GM06990 (cell line): Measurements from ENCODE around the gene CLIC3.

ENCODE experiments used
- DNase-seq: peaks from one replicate; pipeline ENCODE4 v3.0.0-alpha.2; 2011; ENCODE audit not compliant: insufficient read length; ENCODE audit errors: extremely low read depth
- H3K27me3 ChIP-seq: replicated peaks from 2 replicates; pipeline ENCODE4 v1.6.0; 2011; ENCODE audit warnings: low read length; ENCODE audit not compliant: control insufficient read depth, insufficient read depth
- H3K36me3 ChIP-seq: 2 replicates; pipeline ENCODE4 v1.5.1; 2011; ENCODE audit warnings: low read length; ENCODE audit not compliant: control insufficient read depth, insufficient read depth
- H3K4me3 ChIP-seq: replicated peaks from 2 replicates; pipeline ENCODE4 v1.5.1; 2011; ENCODE audit warnings: low read depth, mild to moderate bottlenecking, control low read depth, low read length
- TF ChIP-seq, protein P1 (sequence below): IDR thresholded peaks from 2 replicates; pipeline ENCODE4 v1.5.1; 2011; ENCODE audit warnings: low read length, control low read depth, mild to moderate bottlenecking, inconsistent platforms; ENCODE audit not compliant: insufficient read depth, poor library complexity, severe bottlenecking

Gene CLIC3

DNA sequence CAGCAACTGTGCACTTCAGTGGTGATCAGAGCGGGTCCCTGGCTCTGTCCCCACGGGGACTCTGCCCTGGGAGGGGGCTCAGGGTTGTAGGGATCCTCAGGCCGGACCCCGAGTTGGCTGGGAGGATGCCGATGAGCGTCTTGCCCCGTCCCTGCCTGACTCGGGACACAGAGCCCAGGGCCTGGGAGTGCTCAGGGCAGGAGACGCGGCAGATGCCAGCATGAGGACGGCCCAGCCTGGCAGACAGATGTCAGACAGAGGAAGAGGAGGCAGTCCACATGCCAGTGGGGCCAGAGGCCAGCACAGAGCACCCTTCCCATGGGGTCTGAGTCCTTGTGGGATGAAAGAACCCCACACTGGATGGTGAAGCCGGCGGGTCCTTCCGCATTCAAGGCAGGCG, 33.0 kb downstream of the CLIC3 start:
- Histone ChIP-seq H3K27me3 (no peaks in the 10 kb centered on the region; the same call in 1 of the 2 replicates), H3K36me3 (no peaks in the 10 kb centered on the region), H3K4me3 (no peak overlapping the region)
- TF ChIP-seq, protein P1, sequence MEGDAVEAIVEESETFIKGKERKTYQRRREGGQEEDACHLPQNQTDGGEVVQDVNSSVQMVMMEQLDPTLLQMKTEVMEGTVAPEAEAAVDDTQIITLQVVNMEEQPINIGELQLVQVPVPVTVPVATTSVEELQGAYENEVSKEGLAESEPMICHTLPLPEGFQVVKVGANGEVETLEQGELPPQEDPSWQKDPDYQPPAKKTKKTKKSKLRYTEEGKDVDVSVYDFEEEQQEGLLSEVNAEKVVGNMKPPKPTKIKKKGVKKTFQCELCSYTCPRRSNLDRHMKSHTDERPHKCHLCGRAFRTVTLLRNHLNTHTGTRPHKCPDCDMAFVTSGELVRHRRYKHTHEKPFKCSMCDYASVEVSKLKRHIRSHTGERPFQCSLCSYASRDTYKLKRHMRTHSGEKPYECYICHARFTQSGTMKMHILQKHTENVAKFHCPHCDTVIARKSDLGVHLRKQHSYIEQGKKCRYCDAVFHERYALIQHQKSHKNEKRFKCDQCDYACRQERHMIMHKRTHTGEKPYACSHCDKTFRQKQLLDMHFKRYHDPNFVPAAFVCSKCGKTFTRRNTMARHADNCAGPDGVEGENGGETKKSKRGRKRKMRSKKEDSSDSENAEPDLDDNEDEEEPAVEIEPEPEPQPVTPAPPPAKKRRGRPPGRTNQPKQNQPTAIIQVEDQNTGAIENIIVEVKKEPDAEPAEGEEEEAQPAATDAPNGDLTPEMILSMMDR: no peak
- no peak for DNase-seq

DNA sequence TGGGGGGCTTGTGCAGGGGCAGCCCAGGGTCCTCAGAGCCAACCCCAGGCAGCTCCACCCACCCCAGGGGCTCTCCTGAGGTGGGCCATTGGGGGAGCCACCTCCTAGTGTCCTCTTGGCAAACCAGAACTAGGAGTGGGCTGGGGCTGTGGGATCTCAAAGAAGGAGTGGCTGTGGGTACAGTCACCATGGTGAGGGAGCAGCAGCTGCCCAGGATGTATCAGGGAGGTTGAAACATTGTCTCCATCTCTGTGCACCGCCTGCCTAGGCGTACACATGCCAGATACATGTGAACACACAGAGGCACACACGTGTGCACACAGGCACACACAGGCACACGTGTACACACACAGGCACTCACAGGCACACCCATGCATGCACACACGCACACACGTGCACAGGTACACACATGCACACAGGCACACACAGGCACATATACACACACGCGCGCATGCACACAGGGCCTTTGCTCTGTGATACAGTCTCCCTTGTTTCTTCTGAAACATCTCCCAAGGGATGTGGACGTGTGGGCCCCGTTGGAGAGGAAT, 33.6 kb downstream of the CLIC3 start:
- Histone ChIP-seq H3K36me3 (no peaks in the 10 kb centered on the region), H3K27me3 (no peaks in the 10 kb centered on the region; the same call in 1 of the 2 replicates), H3K4me3 (no peak overlapping the region)
- TF ChIP-seq, protein P1: no peak
- DNase-seq: no peak

DNA sequence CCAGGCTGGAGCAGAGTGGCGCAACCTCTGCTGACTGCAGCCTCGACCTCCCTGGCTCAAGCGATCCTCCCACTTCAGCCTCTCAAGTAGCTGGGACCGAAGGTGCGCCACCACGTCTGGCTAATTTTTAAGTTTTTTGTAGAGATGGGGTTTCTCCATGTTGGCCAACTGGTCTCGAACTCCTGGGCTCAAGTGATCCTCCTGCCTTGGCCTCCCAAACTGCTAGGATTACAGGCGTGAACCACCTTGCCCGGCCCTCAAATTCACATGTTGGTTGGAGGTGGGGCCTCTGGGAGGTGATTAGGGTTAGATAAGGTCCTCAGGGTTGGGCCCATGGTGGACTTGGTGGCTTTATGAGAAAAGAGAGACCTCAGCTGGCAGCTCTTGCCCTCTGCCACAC, 34.2 kb downstream of the CLIC3 start:
- H3K4me3 ChIP-seq: no peak overlapping the region
- DNase-seq: no peak
- TF ChIP-seq, protein P1: no peak
- H3K27me3 ChIP-seq: no peaks in the 10 kb centered on the region; the same call in 1 of the 2 replicates
- no peaks in the 10 kb centered on the region for H3K36me3 ChIP-seq

DNA sequence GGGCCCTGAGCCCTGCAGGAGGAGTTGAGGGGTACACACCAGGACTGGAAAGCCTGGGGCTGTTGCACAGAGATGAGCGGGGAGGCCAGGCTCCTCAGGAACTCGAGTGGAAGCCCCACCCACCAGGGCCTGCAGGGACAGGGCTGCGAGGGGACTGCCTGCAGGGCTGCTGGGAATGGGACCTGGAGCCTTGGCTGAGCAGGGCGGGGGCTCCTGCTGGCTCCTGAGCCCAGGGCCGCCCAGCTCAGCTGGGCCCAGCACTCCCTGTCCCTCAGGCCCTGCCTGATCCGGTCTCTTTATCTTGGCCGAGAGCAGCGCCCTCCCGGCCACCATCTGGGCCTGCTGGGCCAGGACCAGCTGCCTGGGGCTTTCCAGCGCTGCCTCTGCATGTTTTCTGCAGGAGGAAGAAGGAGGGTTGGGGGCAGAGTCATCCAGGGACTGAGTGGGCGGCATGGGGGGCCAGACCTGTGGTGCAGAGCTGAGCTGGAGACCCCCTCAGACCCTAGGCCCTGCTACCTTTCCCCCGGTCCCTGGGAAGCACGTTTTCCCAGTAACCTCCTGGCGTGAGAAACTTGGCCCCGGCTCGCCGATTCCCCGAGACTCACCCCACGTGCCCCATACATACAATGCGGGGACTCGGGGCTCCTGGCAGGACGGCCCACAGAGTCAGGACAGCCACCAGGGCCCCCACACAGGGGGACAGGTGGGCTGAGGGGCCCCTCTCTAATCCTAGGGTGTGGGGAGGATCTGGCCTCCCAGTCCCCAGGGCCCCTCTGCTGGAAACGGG, 34.9 kb downstream of the CLIC3 start:
- no peak for DNase-seq
- no peaks in the 10 kb centered on the region; the same call in 1 of the 2 replicates for H3K27me3 ChIP-seq
- H3K36me3 ChIP-seq: no peaks in the 10 kb centered on the region
- no peak overlapping the region for H3K4me3 ChIP-seq
- TF ChIP-seq, protein P1: no peak

DNA sequence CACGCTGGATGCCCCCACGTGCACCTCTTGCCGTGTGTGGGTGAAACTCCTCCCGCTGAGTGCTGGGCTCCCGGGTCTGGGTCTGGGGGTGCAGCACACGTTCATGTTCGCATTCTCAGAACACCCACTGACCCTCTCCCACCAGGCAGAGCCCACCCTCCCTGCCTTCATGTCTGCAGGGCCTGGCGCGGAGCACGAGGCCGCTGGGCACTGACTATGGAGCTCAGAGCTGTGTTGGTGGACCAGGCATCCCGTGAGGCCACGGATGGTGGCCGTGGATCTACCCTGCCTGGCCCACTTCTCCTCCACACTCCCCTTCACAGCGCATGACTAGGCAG, 35.5 kb downstream of the CLIC3 start:
- no peaks in the 10 kb centered on the region for H3K36me3 ChIP-seq
- TF ChIP-seq, protein P1: no peak
- DNase-seq: no peak
- no peak overlapping the region for H3K4me3 ChIP-seq
- no peaks in the 10 kb centered on the region; the same call in 1 of the 2 replicates for H3K27me3 ChIP-seq
